SK-N-SH treated with all-trans-retinoic acid at 6 μM for 48 hours (cell line): Measurements from ENCODE around the gene C4orf51.

Experiments used
- ARNTL ChIP-seq: fragments of 450-650 bp; formaldehyde crosslinking; IDR thresholded peaks from 2 replicates; pipeline ENCODE4 v1.5.0; 2020; ENCODE audit warnings: low read depth, mild to moderate bottlenecking, moderate library complexity, borderline replicate concordance
- BACH2 ChIP-seq: fragments of 250-450 bp; sonication (Bioruptor Pico); IDR thresholded peaks from 2 replicates; pipeline ENCODE4 v1.9.0; 2021; ENCODE audit warnings: mild to moderate bottlenecking, borderline replicate concordance
- PPARA ChIP-seq: fragments of 250-450 bp; sonication (Bioruptor Pico); IDR thresholded peaks from 2 replicates; pipeline ENCODE4 v1.5.0; 2020; ENCODE audit warnings: mild to moderate bottlenecking, borderline replicate concordance
- RARB ChIP-seq: fragments of 250-450 bp; sonication (Bioruptor Pico); IDR thresholded peaks from 2 replicates; pipeline ENCODE4 v1.8.0; 2021; ENCODE audit warnings: mild to moderate bottlenecking, moderate library complexity
- ZFP3 ChIP-seq: fragments of 250-450 bp; sonication (Bioruptor Pico); IDR thresholded peaks from 2 replicates; pipeline ENCODE4 v1.5.0; 2020; ENCODE audit warnings: mild to moderate bottlenecking, moderate library complexity
- ZFP30 ChIP-seq: fragments of 450-650 bp; formaldehyde crosslinking; IDR thresholded peaks from 2 replicates; pipeline ENCODE4 v1.5.0; 2022; ENCODE audit warnings: mild to moderate bottlenecking, moderate library complexity
- TF ChIP-seq, protein P1 (sequence below): fragments of 250-450 bp; sonication (Bioruptor Pico); IDR thresholded peaks from 2 replicates; pipeline ENCODE4 v1.5.0; 2020; ENCODE audit warnings: mild to moderate bottlenecking, moderate library complexity
- TF ChIP-seq, protein P2 (sequence below): fragments of 250-450 bp; sonication (Bioruptor Pico); IDR thresholded peaks from 2 replicates; pipeline ENCODE4 v1.8.0; 2021; ENCODE audit warnings: low read depth, mild to moderate bottlenecking, moderate library complexity, borderline replicate concordance
- TF ChIP-seq, protein P3 (sequence below): fragments of 250-450 bp; sonication (Bioruptor Pico); IDR thresholded peaks from 2 replicates; pipeline ENCODE4 v1.8.0; 2020; ENCODE audit warnings: mild to moderate bottlenecking, moderate library complexity, borderline replicate concordance

DNA sequence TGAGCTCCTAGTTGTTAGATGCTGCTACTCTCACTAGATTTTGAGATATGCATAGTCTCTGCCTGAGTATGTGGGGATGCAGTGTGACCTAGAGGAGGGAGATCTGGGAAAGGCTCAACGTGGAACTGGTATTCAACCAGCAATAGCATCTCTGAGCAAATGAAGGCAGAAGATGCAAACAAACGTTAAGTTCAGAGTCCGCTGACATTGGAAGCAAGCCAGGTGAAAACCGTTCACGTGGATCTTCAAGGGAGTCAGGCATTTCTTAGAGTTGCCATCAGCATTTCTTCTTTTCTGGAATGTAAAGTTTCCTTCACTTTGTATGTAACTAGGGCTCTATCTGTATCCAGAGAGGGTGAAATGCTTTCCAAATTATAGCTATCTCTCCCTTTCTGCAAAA is 59.9 kb downstream of the C4orf51 start:
- TF ChIP-seq BACH2 (no peak), RARB (CRISPR knock-in tag) (no peak), ARNTL (CRISPR knock-in tag) (no peak), ZFP30 (CRISPR knock-in tag) (no peak), ZFP3 (CRISPR knock-in tag) (no peak), PPARA (CRISPR knock-in tag) (no peak)
- TF ChIP-seq, protein P1, sequence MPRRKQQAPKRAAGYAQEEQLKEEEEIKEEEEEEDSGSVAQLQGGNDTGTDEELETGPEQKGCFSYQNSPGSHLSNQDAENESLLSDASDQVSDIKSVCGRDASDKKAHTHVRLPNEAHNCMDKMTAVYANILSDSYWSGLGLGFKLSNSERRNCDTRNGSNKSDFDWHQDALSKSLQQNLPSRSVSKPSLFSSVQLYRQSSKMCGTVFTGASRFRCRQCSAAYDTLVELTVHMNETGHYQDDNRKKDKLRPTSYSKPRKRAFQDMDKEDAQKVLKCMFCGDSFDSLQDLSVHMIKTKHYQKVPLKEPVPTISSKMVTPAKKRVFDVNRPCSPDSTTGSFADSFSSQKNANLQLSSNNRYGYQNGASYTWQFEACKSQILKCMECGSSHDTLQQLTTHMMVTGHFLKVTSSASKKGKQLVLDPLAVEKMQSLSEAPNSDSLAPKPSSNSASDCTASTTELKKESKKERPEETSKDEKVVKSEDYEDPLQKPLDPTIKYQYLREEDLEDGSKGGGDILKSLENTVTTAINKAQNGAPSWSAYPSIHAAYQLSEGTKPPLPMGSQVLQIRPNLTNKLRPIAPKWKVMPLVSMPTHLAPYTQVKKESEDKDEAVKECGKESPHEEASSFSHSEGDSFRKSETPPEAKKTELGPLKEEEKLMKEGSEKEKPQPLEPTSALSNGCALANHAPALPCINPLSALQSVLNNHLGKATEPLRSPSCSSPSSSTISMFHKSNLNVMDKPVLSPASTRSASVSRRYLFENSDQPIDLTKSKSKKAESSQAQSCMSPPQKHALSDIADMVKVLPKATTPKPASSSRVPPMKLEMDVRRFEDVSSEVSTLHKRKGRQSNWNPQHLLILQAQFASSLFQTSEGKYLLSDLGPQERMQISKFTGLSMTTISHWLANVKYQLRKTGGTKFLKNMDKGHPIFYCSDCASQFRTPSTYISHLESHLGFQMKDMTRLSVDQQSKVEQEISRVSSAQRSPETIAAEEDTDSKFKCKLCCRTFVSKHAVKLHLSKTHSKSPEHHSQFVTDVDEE (CRISPR knock-in tag) = no peak
- TF ChIP-seq, protein P2, sequence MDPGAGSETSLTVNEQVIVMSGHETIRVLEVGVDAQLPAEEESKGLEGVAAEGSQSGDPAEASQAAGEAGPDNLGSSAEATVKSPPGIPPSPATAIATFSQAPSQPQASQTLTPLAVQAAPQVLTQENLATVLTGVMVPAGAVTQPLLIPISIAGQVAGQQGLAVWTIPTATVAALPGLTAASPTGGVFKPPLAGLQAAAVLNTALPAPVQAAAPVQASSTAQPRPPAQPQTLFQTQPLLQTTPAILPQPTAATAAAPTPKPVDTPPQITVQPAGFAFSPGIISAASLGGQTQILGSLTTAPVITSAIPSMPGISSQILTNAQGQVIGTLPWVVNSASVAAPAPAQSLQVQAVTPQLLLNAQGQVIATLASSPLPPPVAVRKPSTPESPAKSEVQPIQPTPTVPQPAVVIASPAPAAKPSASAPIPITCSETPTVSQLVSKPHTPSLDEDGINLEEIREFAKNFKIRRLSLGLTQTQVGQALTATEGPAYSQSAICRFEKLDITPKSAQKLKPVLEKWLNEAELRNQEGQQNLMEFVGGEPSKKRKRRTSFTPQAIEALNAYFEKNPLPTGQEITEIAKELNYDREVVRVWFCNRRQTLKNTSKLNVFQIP = no peak
- TF ChIP-seq, protein P3, sequence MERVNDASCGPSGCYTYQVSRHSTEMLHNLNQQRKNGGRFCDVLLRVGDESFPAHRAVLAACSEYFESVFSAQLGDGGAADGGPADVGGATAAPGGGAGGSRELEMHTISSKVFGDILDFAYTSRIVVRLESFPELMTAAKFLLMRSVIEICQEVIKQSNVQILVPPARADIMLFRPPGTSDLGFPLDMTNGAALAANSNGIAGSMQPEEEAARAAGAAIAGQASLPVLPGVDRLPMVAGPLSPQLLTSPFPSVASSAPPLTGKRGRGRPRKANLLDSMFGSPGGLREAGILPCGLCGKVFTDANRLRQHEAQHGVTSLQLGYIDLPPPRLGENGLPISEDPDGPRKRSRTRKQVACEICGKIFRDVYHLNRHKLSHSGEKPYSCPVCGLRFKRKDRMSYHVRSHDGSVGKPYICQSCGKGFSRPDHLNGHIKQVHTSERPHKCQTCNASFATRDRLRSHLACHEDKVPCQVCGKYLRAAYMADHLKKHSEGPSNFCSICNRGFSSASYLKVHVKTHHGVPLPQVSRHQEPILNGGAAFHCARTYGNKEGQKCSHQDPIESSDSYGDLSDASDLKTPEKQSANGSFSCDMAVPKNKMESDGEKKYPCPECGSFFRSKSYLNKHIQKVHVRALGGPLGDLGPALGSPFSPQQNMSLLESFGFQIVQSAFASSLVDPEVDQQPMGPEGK (CRISPR knock-in tag) = no peak
